Uterine smooth muscle cell (primary cell): Measurements from ENCODE around the gene GLT8D1. TPM values are rescaled to one million over a fixed set of nuclear protein-coding genes. Genes with fewer than 3 reads are reported as not detected.

Experiments used
- total RNA-seq: library from RNA; depleted of rRNA; stranded (reverse); fragments of >200 nt; gene quantifications from 2 replicates; pipeline ENCODE4 v1.2.3, GENCODE V29; 2014

Gene GLT8D1
- 99.9 and 129 TPM in 2 replicates for total RNA-seq

GRCh38 chr3:52705688-52706686 is at the start of gene GLT8D1, which contains the start of gene SPCS1:
TSS of gene GLT8D1 (minus strand) at chr3:52705791. CDS start at chr3:52700460, 5,331 bp downstream.
TSS of gene SPCS1 (plus strand) at chr3:52706106. CDS start at chr3:52706247, 141 bp downstream.

GRCh38 chr3:52685709-52686691 is 19.6 kb downstream of the GLT8D1 start, which contains the start of the genes GNL3 and PBRM1:
TSS of gene GNL3 (plus strand) at chr3:52686032. CDS start at chr3:52686093, 61 bp downstream.
TSS of gene PBRM1 (minus strand) at chr3:52685913.

Other genes starting within 250 kb of the GLT8D1 start
- 0.44 and 0.62 TPM in 2 replicates for gene STAB1, start 210.5 kb downstream of the GLT8D1 start, total RNA-seq
- gene NT5DC2, start 171.9 kb downstream of the GLT8D1 start, total RNA-seq = 44.7 and 52.5 TPM in 2 replicates
- 1.8 and 12.6 TPM in 2 replicates for gene UQCC5, start 169.2 kb downstream of the GLT8D1 start, total RNA-seq
- 93.8 and 96.0 TPM in 2 replicates for gene PBRM1, start 19.9 kb downstream of the GLT8D1 start, total RNA-seq
- 155 and 182 TPM in 2 replicates for gene GNL3, start 19.8 kb downstream of the GLT8D1 start, total RNA-seq
- gene SPCS1, start 315 bp upstream of the GLT8D1 start, total RNA-seq = 53.6 and 59.9 TPM in 2 replicates
- gene NEK4, start 65.1 kb upstream of the GLT8D1 start, total RNA-seq = 26.7 and 31.7 TPM in 2 replicates
- gene ITIH1, start 71.8 kb upstream of the GLT8D1 start, total RNA-seq = not detected in 2 replicates
- 0.12 TPM in 1 of 2 replicates, not detected in the other for gene ITIH3, start 89.0 kb upstream of the GLT8D1 start, total RNA-seq
- gene ITIH4, start 124.9 kb upstream of the GLT8D1 start, total RNA-seq = 0.66 and 1.7 TPM in 2 replicates
- gene MUSTN1, start 129.2 kb upstream of the GLT8D1 start, total RNA-seq = 0.50 TPM in 1 of 2 replicates, not detected in the other
- gene STIMATE, start 191.8 kb upstream of the GLT8D1 start, total RNA-seq = 13.4 and 23.9 TPM in 2 replicates